HG03108 (cell line): ENCODE results near the gene CNTNAP2.
"Not testable (repeated sequence)": the region's sequence is repeated elsewhere in the genome, so short reads cannot be mapped to it uniquely, and the experiment has no call there.

Source experiments
- ATAC-seq: cut with Tn5 transposase; IDR thresholded peaks from one replicate; pipeline ENCODE4 v1.9.1; 2021; ENCODE audit warnings: moderate library complexity; ENCODE audit not compliant: unreplicated experiment

CNTNAP2 gene

DNA sequence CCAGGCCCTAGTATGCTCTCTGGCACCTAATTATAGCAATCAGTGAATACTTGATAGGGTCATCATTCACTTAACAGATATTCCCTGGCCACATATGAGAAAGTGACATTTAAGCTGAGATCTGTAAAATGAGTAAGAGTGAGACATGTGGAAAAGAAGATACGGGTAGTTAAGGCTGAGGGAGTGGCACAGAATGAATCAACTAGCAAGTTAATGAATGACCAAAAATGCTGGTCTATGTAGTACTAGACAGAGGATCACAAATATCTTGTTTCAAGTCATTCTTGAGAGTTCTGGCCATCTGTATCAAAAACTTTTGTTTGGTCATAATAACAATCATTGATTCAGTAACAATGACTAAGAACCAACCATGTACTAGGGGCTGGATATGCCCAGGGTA, 954.9 kb downstream of the CNTNAP2 start:
- no peak for ATAC-seq

DNA sequence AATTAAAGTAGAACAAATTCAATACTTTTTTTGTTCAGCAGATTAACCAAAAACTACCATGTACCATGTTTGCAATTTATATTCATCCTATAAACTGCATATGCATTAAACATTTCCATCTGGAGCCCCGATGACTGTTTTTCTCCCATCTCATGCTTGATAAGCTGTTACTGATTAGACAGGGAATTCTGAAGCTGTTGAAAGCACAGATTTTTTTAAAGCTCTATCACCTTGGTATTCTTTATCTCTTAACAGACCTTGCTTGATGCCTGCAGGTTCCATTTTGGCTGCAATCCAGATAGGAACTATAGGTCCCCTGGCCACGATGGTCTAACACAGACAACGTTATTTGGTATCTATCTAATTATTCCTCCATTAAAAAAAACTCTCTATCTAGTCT, 961.7 kb downstream of the CNTNAP2 start:
- ATAC-seq, result no peak

DNA sequence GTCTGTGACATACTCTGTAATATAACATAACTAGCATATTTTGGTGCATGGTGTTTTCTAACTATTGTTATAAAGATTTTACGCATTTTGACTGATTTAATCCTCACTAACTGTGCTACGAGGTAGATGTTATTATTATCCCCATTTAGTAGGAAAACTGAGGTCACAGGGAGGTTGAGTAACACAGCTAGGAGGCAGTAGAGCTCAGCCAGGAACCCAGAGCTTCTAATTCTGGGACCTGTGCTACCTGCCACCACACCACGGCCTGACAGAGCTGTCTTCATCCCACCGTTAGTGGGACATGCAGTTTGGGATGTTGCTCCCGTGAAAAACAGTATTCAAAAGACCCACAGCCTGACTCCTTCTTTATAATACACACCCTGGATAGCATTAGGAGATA, 962.5 kb downstream of the CNTNAP2 start:
- ATAC-seq, result no peak

DNA sequence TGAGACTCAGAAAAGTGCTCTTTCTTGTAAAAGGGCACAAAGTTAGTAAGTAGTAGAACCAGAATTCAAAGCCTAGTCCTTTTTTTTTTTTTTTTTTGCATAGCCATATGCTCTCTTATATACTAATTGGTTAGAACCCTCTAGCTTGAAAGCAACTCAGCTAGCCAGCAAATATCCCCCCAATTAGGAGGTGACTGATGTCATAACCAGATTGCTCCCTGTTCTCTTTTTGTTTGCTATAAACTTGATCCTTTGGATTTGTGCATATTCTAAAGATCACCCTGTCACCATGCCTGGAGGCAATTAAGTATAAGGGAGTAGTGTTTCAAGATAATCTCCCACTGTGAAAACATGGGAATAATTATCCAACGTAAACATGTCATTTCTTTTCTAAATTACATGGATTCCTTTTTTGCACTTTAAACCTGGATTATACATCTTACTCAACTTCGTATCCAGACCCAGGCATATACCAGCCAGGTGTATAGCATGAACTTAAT, 963.4 kb downstream of the CNTNAP2 start:
- ATAC-seq, result no peak

DNA sequence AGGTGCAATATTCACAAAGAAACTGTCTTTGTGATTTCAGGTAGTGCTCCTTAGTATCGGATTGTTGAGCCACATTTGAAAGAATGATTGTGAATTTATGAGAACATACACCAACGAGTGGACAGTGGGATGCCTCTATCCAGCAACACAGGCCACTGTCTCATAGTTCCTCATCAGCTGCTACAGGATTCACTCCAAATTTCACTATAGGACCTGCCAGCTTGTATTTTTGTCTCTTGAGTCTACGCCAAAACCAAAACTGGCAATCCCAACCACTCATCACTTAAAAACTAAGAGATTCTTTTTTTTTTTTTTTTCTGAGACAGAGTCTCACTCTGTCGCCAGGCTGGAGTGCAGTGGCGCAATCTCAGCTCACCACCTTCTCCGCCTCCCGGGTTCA, 964.5 kb downstream of the CNTNAP2 start:
- no peak for ATAC-seq

DNA sequence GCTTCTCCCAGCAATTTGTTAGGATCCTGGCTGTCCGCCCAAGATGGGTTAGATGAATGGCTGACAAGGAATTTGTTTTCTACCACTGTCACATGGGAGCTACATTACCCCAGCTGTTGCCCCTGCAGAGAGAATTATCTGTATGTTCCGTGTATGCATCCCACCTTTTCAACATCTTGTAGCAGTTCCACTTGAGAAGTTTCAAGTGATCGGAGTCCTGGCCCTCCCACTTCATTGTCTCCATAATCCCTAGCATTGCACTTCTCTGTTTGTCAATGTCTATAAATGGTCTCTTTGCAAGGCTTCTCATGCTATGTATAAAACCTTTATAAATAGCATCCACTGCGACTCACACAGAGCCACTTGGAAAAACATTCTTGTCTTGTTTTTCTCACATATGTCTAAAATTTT, 972.5 kb downstream of the CNTNAP2 start:
- no peak for ATAC-seq

DNA sequence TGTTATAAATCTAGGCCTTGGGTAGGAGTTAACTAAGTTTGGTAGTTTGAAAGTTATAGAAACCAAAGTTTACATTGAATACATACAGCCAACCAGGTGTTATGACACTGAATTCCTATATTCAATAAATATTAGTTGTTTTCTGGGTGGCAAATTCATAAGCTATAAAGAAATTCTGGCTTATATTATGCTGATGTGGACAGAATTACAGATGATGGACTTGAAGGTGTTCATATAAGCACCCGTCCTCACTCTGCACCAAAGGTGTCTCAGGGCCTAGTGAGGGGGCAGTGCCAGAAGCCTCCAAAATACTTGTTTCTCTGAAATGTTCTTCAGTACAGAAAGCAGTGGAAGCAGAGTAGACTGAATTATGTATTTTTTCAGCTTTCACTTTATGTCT, 973.0 kb downstream of the CNTNAP2 start:
- ATAC-seq, result no peak

DNA sequence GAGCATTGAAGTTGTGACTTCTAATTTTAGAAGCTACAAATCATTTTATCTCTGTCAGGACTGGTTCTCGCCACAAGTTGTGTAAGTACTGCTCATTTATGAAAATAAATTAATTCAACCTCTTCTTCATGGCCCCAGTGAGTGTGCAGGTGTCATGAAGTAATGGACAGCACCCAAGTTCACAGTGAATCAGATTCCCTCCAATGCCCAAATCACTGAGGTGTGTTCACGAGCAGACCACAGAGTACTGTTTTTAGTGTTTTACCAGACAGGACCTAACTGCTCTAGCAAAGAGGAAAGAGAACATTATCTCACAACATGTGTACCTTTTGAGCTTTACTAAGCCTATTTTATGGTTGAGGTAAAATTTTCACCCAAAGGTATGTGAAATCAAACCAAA, 980.0 kb downstream of the CNTNAP2 start:
- no peak for ATAC-seq

DNA sequence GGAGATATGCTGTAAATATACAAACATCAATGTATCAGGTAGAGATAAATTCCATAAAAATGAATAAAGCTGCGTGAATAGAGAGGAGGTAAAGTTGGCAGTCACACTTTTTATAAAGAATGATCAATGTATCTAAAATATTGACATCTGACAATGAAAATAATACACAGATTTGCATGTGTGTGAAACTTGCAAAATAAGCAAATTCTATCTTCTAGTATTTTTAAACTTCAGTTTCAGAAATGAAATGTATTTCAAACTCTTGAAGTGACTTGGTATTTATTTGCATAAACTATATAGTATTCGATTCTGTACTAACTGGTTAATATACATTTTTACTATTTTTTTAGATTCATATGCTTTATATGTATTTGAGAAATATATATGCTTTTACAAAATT, 986.6 kb downstream of the CNTNAP2 start:
- no peak for ATAC-seq

DNA sequence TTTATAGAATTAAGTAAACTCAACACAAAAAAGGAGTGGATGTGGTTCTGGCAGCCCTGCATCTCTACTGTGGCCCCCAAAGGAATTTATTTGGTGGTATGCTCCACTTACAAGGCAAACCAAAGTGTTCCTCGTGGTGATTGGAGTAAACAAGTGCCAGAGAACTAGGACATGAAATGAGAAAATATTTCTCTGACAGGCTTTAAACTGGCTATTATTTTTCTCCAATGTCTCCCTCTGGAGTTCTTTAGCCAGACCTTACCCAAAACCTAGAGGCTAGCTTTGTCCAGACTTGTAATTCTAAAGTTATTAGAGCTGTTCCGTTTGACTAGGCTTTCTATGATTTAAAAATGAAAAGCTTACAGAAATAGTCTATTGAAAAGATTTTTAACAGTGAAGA, 990.1 kb downstream of the CNTNAP2 start:
- ATAC-seq, result no peak

DNA sequence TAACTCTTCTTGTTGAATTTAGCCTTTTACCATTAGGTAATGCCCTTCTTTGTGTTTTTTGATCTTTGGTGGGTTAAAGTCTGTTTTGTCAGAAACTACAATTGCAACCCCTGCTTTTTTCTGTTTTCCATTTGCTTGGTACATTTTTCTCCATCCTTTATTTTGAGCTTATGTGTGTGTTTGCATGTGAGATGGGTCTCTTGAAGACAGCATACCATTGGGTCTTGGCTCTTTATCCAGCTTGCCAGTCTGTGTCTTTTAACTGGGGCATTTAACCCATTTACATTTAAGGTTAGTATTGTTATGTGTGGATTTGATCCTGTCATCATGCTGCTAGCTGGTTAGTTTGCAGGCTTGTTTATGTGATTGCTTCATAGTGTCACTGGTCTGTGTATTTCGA, 997.9 kb downstream of the CNTNAP2 start:
- not testable (repeated sequence) for ATAC-seq

DNA sequence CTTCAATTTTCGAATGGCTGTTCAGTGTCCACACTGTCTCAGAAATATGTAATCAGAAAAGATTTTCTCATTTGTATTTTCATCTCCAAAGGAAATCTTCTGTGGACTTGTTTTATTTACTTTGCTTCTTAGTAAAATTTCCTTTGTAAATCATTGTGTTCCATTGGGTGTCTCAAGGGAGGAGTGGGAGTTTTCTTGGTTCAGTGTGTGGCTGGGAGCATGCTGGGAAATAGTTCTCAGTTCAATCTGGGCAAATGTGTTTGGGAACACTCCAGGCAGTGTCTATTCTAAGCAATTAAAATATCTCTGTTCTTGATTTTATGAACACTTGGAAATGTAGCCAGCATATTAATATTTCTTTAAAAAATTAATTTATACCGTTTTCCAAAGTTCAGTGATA, 1019.8 kb downstream of the CNTNAP2 start:
- ATAC-seq, result no peak

DNA sequence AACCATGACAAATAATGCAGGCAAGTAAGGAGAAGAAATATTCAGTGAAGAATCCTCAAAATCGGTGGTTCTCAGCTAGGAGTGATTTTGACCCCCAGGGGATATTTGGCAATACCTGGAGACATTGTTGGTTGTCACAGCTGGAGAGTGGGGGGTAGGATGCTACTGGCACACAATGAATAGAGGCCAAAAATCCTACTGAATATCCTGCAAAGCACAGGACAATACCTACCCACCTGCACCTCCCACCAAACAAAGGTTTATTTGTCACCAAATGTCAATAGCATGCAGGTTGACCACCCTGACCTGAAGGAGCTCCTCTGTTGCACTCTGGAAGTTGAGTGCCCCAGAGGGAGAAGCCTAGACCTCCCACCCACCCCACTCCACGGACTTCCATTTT, 1028.6 kb downstream of the CNTNAP2 start:
- no peak for ATAC-seq

DNA sequence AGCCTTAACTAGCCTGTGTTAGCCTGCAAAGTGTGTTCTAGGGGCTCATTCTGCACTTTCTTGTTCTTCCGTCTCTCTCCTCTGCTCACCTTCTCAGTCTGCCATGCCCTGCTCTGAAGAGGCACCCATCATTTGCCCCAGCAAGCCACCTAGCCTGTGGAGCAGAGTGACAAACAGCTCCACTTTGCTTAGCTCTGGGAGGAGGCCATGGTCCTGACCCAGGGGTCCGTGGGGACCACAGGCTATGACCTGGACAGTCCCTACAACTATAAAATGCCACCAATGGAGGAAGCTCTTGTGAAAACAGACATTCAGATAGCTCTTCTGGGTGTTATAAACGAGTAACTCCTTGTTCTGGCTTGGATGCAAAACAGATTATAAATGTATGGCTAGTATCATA, 1029.6 kb downstream of the CNTNAP2 start:
- ATAC-seq, result no peak

DNA sequence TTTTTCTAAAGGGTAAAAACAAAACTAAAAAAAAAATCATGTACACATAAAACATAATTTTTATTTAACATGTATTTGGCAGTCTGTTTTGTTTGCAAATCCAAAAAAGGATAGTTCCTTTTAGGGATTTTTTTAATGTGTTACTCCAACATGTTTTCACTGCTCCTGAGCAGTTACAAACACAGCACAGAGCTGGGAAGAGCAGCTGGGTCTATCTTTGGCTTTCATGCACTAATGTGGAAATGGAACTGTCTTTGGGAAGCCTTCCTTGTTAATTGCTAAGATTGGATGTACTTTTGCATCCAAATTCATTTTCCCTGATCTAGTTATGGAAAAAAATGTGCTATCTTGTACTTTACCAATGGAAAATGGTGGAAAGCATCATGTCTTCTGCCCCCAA, 1035.1 kb downstream of the CNTNAP2 start:
- ATAC-seq, result no peak

DNA sequence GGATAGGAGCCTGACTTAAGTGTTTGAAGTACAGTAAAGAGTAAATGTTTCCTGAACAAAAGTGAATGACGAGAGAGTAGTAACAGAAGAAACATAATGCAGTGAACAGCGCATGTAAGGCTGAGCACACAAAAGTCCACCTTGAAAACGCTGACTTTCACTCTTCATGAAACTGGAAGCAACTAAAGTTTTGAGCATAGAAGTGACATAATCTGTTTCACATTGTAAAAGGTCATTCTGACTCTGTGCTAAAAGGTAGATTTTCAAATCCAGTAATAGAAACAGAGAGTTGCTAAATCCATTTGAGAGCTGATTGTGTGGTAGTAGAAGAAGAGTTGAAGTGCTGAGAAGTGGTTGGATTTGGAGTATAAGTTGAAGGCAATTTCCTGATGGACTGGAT, 1037.0 kb downstream of the CNTNAP2 start:
- no peak for ATAC-seq

DNA sequence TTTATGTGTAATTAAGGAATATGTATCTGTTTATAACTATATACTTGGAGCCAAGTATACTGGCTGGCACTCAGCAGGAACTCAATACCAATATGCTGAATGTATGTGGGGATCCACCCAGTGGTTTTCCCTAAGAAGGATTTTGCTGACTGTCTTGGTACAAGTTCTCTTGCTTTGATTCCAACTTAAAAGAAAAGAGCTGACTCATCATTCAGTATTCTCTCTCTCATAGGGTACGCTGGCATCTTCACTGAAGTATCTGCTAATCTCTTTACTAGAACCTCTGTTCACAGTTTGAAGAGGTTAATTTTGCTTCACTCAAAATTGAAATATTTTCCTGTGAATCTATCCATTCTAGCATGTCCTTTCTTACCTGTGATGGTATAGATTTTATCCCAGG, 1044.8 kb downstream of the CNTNAP2 start:
- no peak for ATAC-seq

DNA sequence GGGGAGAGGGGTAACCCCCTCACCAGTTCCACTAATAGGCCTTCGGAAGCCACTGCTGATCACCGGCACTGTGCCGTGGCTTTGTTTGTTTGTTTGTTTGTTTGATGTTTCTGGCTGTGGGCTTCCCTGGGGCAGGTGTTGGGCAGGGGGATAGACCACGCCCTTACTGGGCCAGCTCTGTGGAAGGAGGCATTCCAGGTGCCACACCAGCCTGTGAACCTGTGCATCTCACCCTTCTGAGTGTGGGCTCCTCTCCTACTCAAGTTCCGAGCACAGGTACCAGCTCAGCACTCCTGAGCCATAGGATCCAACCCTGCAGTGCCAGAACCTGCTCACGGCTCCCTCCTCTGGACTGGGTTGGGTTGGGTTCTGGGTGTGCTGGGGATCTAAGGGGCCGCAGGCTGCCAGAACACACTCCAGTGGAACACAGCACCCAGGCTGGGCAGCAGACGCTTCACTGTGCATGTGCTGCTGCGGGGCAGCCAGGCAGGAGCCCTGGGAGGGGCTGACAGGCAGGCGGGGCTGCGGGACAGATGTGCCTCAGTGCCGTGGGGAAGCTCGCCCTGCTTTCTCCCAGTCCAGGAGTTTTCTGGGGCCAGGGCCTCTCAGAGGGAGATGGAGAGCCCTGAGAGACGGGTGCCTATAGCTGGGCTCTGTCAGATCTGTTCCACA, 1053.9 kb downstream of the CNTNAP2 start:
- ATAC-seq, result no peak

DNA sequence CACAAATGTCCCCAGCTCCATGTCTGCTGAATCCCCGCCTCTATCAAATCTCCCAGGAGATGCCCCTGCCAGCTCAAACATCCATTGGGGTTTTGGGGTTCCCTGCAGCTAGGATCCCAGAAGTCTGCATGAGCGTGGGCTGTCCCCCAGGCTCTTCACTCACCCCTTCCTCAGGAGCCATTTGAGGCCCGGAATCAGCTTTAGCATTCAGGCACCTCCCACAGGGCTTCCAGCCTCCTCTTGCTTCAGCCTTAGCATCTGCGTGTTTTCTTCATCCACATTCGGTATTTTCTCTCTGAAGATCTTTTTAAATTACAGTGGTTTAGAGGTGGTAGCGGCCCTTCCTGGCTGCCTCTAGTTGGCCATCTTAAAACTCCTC, 1054.4 kb downstream of the CNTNAP2 start:
- ATAC-seq, result no peak

DNA sequence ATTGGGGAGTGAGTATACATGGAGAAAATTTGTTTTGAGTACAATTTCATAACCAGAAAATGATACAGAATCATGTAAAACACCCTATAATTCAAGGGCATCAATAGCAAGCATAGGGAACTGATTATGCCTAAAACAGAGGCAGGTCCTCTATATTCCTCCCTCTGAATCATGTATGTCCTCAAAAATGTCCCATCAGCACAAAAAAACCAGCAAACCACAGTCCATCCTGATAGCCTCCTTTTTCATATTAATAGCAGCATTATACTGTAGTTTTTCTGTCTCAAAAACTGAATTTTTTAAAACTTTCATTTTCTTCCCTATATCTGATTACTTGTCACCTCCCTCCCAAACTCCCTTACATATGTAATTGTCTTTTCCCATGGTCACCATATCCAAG, 1057.3 kb downstream of the CNTNAP2 start:
- ATAC-seq, result no peak

DNA sequence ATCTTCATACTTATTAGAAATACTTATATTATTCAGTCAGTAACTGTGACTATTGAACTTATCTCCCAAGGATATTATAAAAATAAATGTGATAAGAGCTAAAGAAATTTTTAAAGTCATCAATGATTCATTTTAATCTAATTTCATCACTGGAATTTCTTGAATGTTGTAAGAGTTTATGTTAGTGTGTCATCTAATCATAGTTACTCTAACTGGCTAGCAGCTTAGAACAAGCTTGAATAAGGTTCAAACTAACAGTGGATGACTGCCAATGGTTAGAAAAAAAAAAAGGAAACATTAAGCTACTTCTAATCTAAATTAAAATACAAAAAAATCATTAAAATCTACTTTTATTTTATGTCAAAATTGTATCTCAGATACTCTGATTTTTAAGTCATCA, 1066.3 kb downstream of the CNTNAP2 start:
- ATAC-seq, result no peak

DNA sequence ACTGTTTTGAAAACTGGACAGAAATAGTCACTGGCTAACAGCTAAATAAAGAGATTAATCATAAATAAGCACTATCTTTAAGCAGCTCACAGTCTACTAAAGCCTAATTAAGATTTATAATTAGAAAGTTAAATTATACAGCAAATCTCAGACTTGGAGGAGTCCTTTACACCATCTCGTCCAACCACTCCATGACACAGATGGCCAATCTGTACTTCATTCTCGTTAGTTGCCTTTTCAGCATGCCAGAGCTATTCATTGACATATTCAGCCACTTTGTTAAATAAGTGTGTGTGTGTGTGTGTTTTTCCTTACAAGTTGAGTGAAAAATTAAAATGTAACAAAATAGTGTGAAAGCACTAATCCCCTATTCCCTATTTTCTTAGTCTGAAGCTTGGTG, 1066.7 kb downstream of the CNTNAP2 start:
- ATAC-seq, result no peak

DNA sequence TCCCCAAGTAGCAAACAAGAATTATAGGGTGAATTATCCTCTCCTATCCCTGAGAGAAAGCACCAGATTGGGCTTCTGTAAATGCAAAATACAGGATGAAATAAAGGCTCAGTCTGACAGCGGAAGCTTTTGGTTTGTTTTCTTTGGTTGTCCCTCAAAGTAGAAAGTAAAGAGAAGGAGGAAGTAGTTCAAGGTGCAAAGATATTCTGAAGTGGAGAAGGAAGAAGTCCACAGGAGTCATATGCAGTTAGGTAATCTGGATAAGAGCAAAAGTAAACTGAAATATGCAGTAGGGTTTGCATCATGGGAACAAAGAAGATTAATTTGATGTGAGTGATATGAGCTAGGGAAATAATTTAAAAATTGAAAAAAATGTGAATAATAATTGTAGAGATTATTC, 1071.9 kb downstream of the CNTNAP2 start:
- no peak for ATAC-seq
